H1 (cell line): ENCODE measurements around the gene MYBPHL. TPM values are rescaled to one million over a fixed set of nuclear protein-coding genes. Genes with fewer than 3 reads are reported as not detected.

Source experiments
- CTCF ChIA-PET: fragments of 300-600 bp; sonication (Branson Sonifier 250); formaldehyde crosslinking; loops from one replicate; lab custom pipeline; 2021; ENCODE audit not compliant: partially characterized antibody; lab: Charles Lee
- POLR2A ChIA-PET: fragments of 300-600 bp; sonication (Branson Sonifier 250); formaldehyde crosslinking; loops from one replicate; lab custom pipeline; 2021; ENCODE audit warnings: inconsistent platforms; ENCODE audit not compliant: partially characterized antibody; lab: Charles Lee
- DNase-seq, 2 experiments: peaks; one replicate each; pipeline versions ENCODE4 v3.0.0 to v3.0.0-alpha.2; 2010 to 2022; ENCODE audit warnings: low spot score in 2 of 2, low read depth in 1 of 2, mixed read lengths in 1 of 2
- FAIRE-seq: peaks from 2 replicates; lab custom pipeline; 2011; peaks lifted over from hg19 to GRCh38; lab: Jason Lieb, UNC
- H2AFZ ChIP-seq: 2 replicates; pipeline ENCODE4 v1.8.1; 2012; ENCODE audit warnings: low read length, inconsistent platforms
- H2AK5ac ChIP-seq: 2 replicates; pipeline ENCODE4 v1.6.1; 2013; ENCODE audit warnings: low read depth, low read length
- H2BK120ac ChIP-seq: replicated peaks from 2 replicates; pipeline ENCODE3; 2013; ENCODE audit warnings: low read depth, low read length, inconsistent platforms
- H2BK12ac ChIP-seq: 2 replicates; pipeline ENCODE4 v1.6.1; 2013; ENCODE audit warnings: low read depth, low read length
- H2BK15ac ChIP-seq: 2 replicates; pipeline ENCODE4 v1.6.1; 2013; ENCODE audit warnings: low read length
- H2BK20ac ChIP-seq: 2 replicates; pipeline ENCODE4 v1.6.1; 2013; ENCODE audit warnings: low read length
- H2BK5ac ChIP-seq: 2 replicates; pipeline ENCODE4 v1.6.1; 2013; ENCODE audit warnings: low read depth, low read length
- H3K14ac ChIP-seq: 2 replicates; pipeline ENCODE4 v1.6.1; 2013; ENCODE audit warnings: inconsistent platforms; ENCODE audit not compliant: insufficient read length
- H3K18ac ChIP-seq: 2 replicates; pipeline ENCODE4 v1.6.1; 2013; ENCODE audit warnings: low read length; ENCODE audit errors: extremely low read depth
- H3K23ac ChIP-seq: 2 replicates; pipeline ENCODE4 v1.6.1; 2013; ENCODE audit warnings: inconsistent platforms; ENCODE audit not compliant: insufficient read length
- H3K23me2 ChIP-seq: 2 replicates; pipeline ENCODE4 v1.6.1; 2013; ENCODE audit warnings: low read depth, low read length
- H3K27ac ChIP-seq: 2 replicates; pipeline ENCODE4 v1.6.1; 2011; ENCODE audit warnings: low read depth, low read length, inconsistent platforms
- H3K27me3 ChIP-seq, 4 experiments: replicated peaks in 1 of 4; 1 replicate in 1 of 4; 2 replicates in 3 of 4; pipeline versions ENCODE4 v1.6.1 to v1.8.1; 2011 to 2013; ENCODE audit warnings: low read length in 3 of 4, mild to moderate bottlenecking in 3 of 4, inconsistent platforms in 2 of 4, mixed read lengths in 2 of 4, moderate library complexity in 1 of 4; ENCODE audit not compliant: control insufficient read depth in 3 of 4, insufficient read depth in 3 of 4; ENCODE audit errors: extremely low read depth in 1 of 4
- H3K36me3 ChIP-seq, 4 experiments: 2 replicates each; pipeline versions ENCODE4 v1.6.1 to v1.8.1; 2011 to 2013; ENCODE audit warnings: mild to moderate bottlenecking in 4 of 4, low read length in 3 of 4, moderate library complexity in 2 of 4, control low read depth in 1 of 4, inconsistent platforms in 1 of 4; ENCODE audit not compliant: insufficient read depth in 4 of 4, control insufficient read depth in 2 of 4
- H3K4ac ChIP-seq: replicated peaks from 2 replicates; pipeline ENCODE3; 2013; ENCODE audit warnings: low read length, low read depth, mixed read lengths, inconsistent platforms; ENCODE audit not compliant: insufficient read length
- H3K4me1 ChIP-seq, 4 experiments: replicated peaks in 1 of 4; 1 replicate in 1 of 4; 2 replicates in 3 of 4; pipeline versions ENCODE4 v1.6.1 to v1.8.1; 2011 to 2013; ENCODE audit warnings: low read length in 3 of 4, inconsistent platforms in 2 of 4, mixed read lengths in 1 of 4; ENCODE audit not compliant: insufficient read depth in 4 of 4, control insufficient read depth in 3 of 4
- H3K4me2 ChIP-seq, 2 experiments: 2 replicates each; pipeline versions ENCODE4 v1.6.1 to v1.8.1; 2011 to 2013; ENCODE audit warnings: low read depth in 2 of 2, low read length in 2 of 2, control low read depth in 1 of 2, inconsistent platforms in 1 of 2, mild to moderate bottlenecking in 1 of 2; ENCODE audit not compliant: insufficient read depth in 1 of 2
- H3K4me3 ChIP-seq, 4 experiments: fragments of 200-600, 300-600 bp in 1 of 4; sonication (generic), shearing (Covaris generic), sonication (Bioruptor Twin) in 1 of 4; 2 replicates each; pipeline versions ENCODE4 v1.5.1 to v1.8.1; 2011 to 2016; ENCODE audit warnings: low read length in 4 of 4, low read depth in 3 of 4, control low read depth in 2 of 4, inconsistent platforms in 2 of 4, mild to moderate bottlenecking in 2 of 4, mixed read lengths in 1 of 4, moderate library complexity in 1 of 4; ENCODE audit not compliant: insufficient read depth in 2 of 4; ENCODE audit errors: extremely low read depth in 1 of 4
- H3K56ac ChIP-seq: replicated peaks from 2 replicates; pipeline ENCODE3; 2013; ENCODE audit warnings: low read depth, mild to moderate bottlenecking, mixed read lengths, low read length, inconsistent platforms; ENCODE audit not compliant: insufficient read length
- H3K79me1 ChIP-seq: 2 replicates; pipeline ENCODE4 v1.6.1; 2013; ENCODE audit warnings: low read depth, low read length, control low read depth
- H3K79me2 ChIP-seq, 2 experiments: 2 replicates each; pipeline versions ENCODE4 v1.6.1 to v1.8.1; 2012 to 2013; ENCODE audit warnings: low read length in 2 of 2, mild to moderate bottlenecking in 2 of 2, inconsistent platforms in 1 of 2; ENCODE audit not compliant: insufficient read depth in 2 of 2, control insufficient read depth in 1 of 2
- H3K9ac ChIP-seq, 4 experiments: replicated peaks in 1 of 4; 1 replicate in 1 of 4; 2 replicates in 3 of 4; pipeline versions ENCODE4 v1.6.1 to v1.8.1; 2011 to 2013; ENCODE audit warnings: low read depth in 3 of 4, low read length in 3 of 4, control low read depth in 2 of 4, mild to moderate bottlenecking in 2 of 4, moderate library complexity in 2 of 4, inconsistent platforms in 1 of 4; ENCODE audit errors: extremely low read depth in 1 of 4
- H3K9me3 ChIP-seq, 2 experiments: 2 replicates each; pipeline versions ENCODE4 v1.6.1 to v1.8.1; 2012 to 2013; ENCODE audit warnings: mild to moderate bottlenecking in 2 of 2, moderate library complexity in 2 of 2, control low read depth in 1 of 2, inconsistent platforms in 1 of 2, low read depth in 1 of 2, low read length in 1 of 2, mixed read lengths in 1 of 2; ENCODE audit not compliant: insufficient read depth in 2 of 2
- H4K20me1 ChIP-seq, 2 experiments: replicated peaks in 1 of 2; 2 replicates each; pipeline versions ENCODE3 to v1.8.1; 2011 to 2013; ENCODE audit warnings: inconsistent platforms in 2 of 2, low read length in 2 of 2, mild to moderate bottlenecking in 1 of 2; ENCODE audit not compliant: insufficient read depth in 2 of 2, control insufficient read depth in 1 of 2
- H4K5ac ChIP-seq: 2 replicates; pipeline ENCODE4 v1.6.1; 2013; ENCODE audit warnings: low read length, low read depth, mixed read lengths, inconsistent platforms; ENCODE audit not compliant: insufficient read length
- H4K8ac ChIP-seq: 2 replicates; pipeline ENCODE4 v1.8.0; 2013; ENCODE audit warnings: mild to moderate bottlenecking, moderate library complexity, low read length, inconsistent platforms; ENCODE audit not compliant: insufficient read depth; ENCODE audit errors: extremely low read depth
- H4K91ac ChIP-seq: replicated peaks from 2 replicates; pipeline ENCODE3; 2013; ENCODE audit warnings: low read length, mixed read lengths, inconsistent platforms; ENCODE audit not compliant: insufficient read length
- GABPA ChIP-seq: IDR thresholded peaks from 2 replicates; pipeline ENCODE4 v1.6.1; 2011; ENCODE audit warnings: mild to moderate bottlenecking, low read length, moderate library complexity, borderline replicate concordance; ENCODE audit not compliant: insufficient read depth
- GTF2F1 ChIP-seq: IDR thresholded peaks from 2 replicates; pipeline ENCODE4 v1.6.1; 2012; ENCODE audit warnings: low read depth, low read length, improper control_type of control experiment, borderline replicate concordance
- HDAC2 ChIP-seq, 2 experiments: fragments of 300-600 bp in 1 of 2; sonication (generic) in 1 of 2; IDR thresholded peaks; 2 replicates each; pipeline ENCODE4 v1.6.1; 2011 to 2012; ENCODE audit warnings: low read depth in 2 of 2, low read length in 2 of 2, mild to moderate bottlenecking in 2 of 2, moderate library complexity in 2 of 2, borderline replicate concordance in 1 of 2, inconsistent platforms in 1 of 2
- HDAC6 ChIP-seq: IDR thresholded peaks from one replicate; pipeline ENCODE4 v1.7.1; 2012; ENCODE audit warnings: low read depth, mild to moderate bottlenecking, inconsistent platforms, low read length, moderate library complexity
- JUN ChIP-seq: IDR thresholded peaks from 2 replicates; pipeline ENCODE4 v1.6.1; 2011; ENCODE audit warnings: low read depth, mild to moderate bottlenecking, improper control_type of control experiment, low read length
- JUND ChIP-seq: IDR thresholded peaks from 2 replicates; pipeline ENCODE4 v1.6.1; 2011; ENCODE audit warnings: mild to moderate bottlenecking, improper control_type of control experiment, low read length
- POU5F1 ChIP-seq: IDR thresholded peaks from 2 replicates; pipeline ENCODE4 v1.6.1; 2011; ENCODE audit warnings: low read depth, mild to moderate bottlenecking, low read length, moderate library complexity
- RNF2 ChIP-seq: fragments of 200-900, 300-1000 bp; sonication (generic); IDR thresholded peaks from 2 replicates; pipeline ENCODE4 v1.7.1; 2016; ENCODE audit warnings: borderline replicate concordance, low read depth, mild to moderate bottlenecking, antibody characterized with exemption, low read length; ENCODE audit not compliant: poor library complexity, severe bottlenecking; ENCODE audit errors: missing control alignments
- SRF ChIP-seq: IDR thresholded peaks from 2 replicates; pipeline ENCODE4 v1.6.1; 2011; ENCODE audit warnings: mild to moderate bottlenecking, low read depth, low read length, moderate library complexity
- WGBS, 2 experiments: shearing (Covaris generic) in 1 of 2; methylation state at CpG; one replicate each; pipeline versions ENCODE4 v1.1.6 to v1.1.7; 2013 to 2015; ENCODE audit warnings: low lambda C conversion rate in 2 of 2, mixed read lengths in 2 of 2, inconsistent platforms in 1 of 2, low coverage in 1 of 2, missing lambda C conversion rate in 1 of 2; ENCODE audit not compliant: insufficient replicate concordance in 2 of 2, insufficient coverage in 1 of 2, insufficient read length in 1 of 2; ENCODE audit errors: extremely low coverage in 1 of 2, missing lambda C conversion rate in 1 of 2; 5-methylcytosine and 5-hydroxymethylcytosine counted together
- polyA plus RNA-seq, 7 experiments: library from polyadenylated mRNA; depleted of rRNA in 3 of 7; stranded (reverse) in 5 of 7; unstranded in 2 of 7; fragments of >200 nt in 5 of 7; fragments of 200-250 nt in 2 of 7; gene quantifications; 1 replicate in 5 of 7; 2 replicates in 1 of 7; 4 replicates in 1 of 7; pipeline versions ENCODE4 v1.2.1 to v1.2.3, GENCODE V29; 2011 to 2013; ENCODE audit warnings: missing spikeins in 2 of 7, mixed read lengths in 2 of 7
- total RNA-seq: library from RNA; stranded (reverse); fragmentation: NEBNext Ultra II Directional; extraction: Animal tissue kit (Norgen Biotek cat#: 25700); gene quantifications from 2 replicates; pipeline ENCODE4 v1.2.1, GENCODE V29; 2021
- TF ChIP-seq, protein P1 (sequence below): IDR thresholded peaks from 2 replicates; pipeline ENCODE4 v1.6.1; 2012; ENCODE audit warnings: low read length, inconsistent platforms

The MYBPHL gene
- total and polyA plus RNA-seq, 2 of the 8 experiments (the other 6 are each of a cell fraction or from before 2014, with no cell fraction given) = 0.24 to 0.30 TPM

DNA sequence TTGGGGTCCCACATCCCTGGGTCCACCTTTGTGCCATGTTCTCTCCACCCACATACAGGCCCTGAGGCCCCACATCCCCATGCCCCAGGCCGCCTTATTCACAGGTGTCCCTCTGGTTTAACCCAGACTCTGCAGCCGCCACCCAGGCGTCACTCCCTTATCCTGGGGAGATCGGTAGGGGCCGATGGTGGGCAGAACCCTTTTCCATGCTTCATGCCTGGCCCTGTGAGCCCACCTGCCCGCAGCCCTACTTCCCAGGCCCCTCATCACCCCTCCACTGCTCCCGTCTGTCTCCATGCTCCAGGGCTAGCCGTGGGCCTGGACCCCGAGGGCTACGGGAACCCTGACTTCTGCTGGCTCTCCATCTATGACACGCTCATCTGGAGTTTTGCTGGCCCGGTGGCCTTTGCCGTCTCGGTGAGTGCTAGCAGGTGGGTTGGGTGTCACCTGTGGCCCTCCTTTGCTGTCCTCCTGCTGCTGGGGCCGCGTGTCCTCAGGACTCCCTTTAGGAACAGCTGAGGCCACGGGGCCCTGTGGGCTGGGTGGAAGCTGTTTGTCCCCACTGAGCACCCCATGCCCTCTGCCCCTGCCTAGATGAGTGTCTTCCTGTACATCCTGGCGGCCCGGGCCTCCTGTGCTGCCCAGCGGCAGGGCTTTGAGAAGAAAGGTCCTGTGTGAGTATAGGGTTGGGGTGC, 36.0 kb downstream of the MYBPHL start:
- Histone ChIP-seq H3K27me3 (no peaks in the 10 kb centered on the region), H3K14ac (no peak overlapping the region), H3K23me2 (no peaks in the 10 kb centered on the region), H2AFZ (no peak overlapping the region), H3K4ac (no peak overlapping the region), H4K20me1 (peaks cover 0 to 7% of the 10 kb centered on the region in 2 experiments), H2BK120ac (no peak overlapping the region), H4K5ac (no peak overlapping the region), H3K56ac (no peak overlapping the region), H2BK15ac (no peak overlapping the region), H3K4me1 (peaks cover 0 to 5% (median 1%) of the 10 kb centered on the region in 4 experiments; a peak in 4 of 7 replicates), H3K9me3 (no peaks in the 10 kb centered on the region), H3K79me1 (no peaks in the 10 kb centered on the region), H2BK5ac (no peak overlapping the region), H3K4me2 (no peak overlapping the region), H3K27ac (no peak overlapping the region), H3K79me2 (no peaks in the 10 kb centered on the region), H4K91ac (no peak overlapping the region), H3K36me3 (peaks cover 4 to 19% (median 15%) of the 10 kb centered on the region in 4 experiments; a peak in 4 of 8 replicates), H3K18ac (no peak overlapping the region), H3K23ac (no peak overlapping the region), H3K9ac (no peak overlapping the region), H2AK5ac (no peak overlapping the region), H2BK20ac (no peak overlapping the region), H2BK12ac (no peak overlapping the region), H3K4me3 (no peak overlapping the region), H4K8ac (no peak overlapping the region)
- CTCF ChIA-PET = interaction anchor here (0.6 to 1.2 kb wide), 3 partner anchors 14 to 262 kb away, joined by 3 read pairs; no protein-coding TSS in a partner anchor
- DNase-seq (no peak), FAIRE-seq (no peak)
- 90% methylated on average over 20 of the region's 20 CpGs; no CpG with 5 or more reads in 1 of the 2 experiments for WGBS, 2 experiments
- POLR2A ChIA-PET = no interaction called here
- TF ChIP-seq GTF2F1 (no peak), SRF (no peak), POU5F1 (no peak), HDAC2 (IDR thresholded peaks at IDR 0.05; ENCODE audit: borderline replicate concordance in 1 of 2, low read depth in 2 of 2, low read length in 2 of 2) (no peak), RNF2 (no peak), GABPA (no peak), JUN (no peak), HDAC6 (no peak), JUND (no peak)
- TF ChIP-seq, protein P1, sequence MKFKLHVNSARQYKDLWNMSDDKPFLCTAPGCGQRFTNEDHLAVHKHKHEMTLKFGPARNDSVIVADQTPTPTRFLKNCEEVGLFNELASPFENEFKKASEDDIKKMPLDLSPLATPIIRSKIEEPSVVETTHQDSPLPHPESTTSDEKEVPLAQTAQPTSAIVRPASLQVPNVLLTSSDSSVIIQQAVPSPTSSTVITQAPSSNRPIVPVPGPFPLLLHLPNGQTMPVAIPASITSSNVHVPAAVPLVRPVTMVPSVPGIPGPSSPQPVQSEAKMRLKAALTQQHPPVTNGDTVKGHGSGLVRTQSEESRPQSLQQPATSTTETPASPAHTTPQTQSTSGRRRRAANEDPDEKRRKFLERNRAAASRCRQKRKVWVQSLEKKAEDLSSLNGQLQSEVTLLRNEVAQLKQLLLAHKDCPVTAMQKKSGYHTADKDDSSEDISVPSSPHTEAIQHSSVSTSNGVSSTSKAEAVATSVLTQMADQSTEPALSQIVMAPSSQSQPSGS = no peak
